Measurements from ENCODE around the gene NCAPG2. TPM values are rescaled to one million over a fixed set of nuclear protein-coding genes. Genes with fewer than 3 reads are reported as not detected.

NCAPG2 gene
- total RNA-seq, 2 donors from 2014 or later, result 0.66 to 8.8 TPM

DNA sequence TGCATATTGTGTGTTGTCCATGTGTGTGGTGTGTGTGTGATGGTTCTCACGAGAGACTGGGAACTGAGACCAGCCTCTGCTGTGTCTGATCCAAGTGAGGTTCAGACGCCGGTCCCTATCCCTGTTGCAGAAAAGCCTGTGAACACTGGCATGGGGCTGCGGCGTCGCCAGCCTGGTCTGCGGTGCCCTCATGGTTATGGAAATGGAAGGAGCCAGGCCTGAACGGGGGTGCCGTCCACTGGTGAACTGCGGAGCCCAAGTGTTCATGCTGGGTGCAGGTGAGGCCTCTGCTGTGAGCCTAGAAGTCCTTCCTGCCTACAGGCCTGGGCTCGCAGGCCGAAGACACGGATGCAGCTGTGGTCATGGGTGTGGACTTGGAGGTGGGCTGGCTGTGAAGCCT, 18.7 kb upstream of the NCAPG2 start:
- H3K4me1 ChIP-seq, result no peaks in the 10 kb centered on the region
- DNase-seq, result no peak
- ATAC-seq, result no peak
- no peaks in the 10 kb centered on the region for H3K9me3 ChIP-seq
- H3K27me3 ChIP-seq, result no peaks in the 10 kb centered on the region
- H3K36me3 ChIP-seq (replicated peaks in 1 of 2; ENCODE audit: insufficient read depth in 1 of 2, low read depth in 2 of 2), result no peaks in the 10 kb centered on the region
- no peak overlapping the region for H3K4me3 ChIP-seq
- intact Hi-C loops (cut with DNase I), result no loop called here
- TF ChIP-seq, protein P1, sequence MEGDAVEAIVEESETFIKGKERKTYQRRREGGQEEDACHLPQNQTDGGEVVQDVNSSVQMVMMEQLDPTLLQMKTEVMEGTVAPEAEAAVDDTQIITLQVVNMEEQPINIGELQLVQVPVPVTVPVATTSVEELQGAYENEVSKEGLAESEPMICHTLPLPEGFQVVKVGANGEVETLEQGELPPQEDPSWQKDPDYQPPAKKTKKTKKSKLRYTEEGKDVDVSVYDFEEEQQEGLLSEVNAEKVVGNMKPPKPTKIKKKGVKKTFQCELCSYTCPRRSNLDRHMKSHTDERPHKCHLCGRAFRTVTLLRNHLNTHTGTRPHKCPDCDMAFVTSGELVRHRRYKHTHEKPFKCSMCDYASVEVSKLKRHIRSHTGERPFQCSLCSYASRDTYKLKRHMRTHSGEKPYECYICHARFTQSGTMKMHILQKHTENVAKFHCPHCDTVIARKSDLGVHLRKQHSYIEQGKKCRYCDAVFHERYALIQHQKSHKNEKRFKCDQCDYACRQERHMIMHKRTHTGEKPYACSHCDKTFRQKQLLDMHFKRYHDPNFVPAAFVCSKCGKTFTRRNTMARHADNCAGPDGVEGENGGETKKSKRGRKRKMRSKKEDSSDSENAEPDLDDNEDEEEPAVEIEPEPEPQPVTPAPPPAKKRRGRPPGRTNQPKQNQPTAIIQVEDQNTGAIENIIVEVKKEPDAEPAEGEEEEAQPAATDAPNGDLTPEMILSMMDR (IDR thresholded peaks at IDR 0.05), result no peak
- no peak for TF ChIP-seq POLR2A (IDR thresholded peaks at IDR 0.05)
- H3K27ac ChIP-seq, result no peak overlapping the region
- 76 to 86% methylated on average over 3 to 13 of the region's 13 CpGs for WGBS, 2 donors

DNA sequence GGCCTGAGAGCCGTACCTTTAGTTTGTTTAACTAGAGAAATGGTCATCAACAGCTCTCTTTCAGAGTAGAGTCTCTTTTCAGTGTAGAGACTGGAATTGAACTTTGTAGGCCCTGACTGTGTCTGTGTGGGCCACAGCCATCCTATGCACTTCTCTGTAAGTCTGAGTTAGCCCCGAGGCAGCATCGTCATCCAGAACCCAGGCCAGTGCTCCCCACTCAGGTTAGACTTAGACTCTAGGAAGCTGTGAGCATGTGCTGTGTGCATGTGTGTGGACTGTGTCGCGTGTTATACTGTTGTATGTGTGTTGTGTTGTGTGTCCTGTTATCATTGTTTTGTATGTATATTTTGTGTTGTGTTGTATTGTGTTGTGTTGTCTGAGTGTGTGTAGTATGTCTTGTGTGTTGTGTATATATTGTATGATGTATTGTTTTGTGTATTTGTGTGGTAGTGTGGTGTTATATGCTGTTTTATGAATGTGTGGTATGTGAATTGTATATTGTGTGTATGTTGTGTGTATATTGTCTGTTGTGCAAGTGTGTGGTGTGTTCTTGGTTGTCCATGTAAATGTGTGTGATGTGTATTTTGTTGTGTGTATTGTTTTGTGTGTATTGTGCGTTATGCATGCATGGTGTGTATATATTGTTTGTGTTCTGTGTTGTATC, 18.1 kb upstream of the NCAPG2 start:
- no peaks in the 10 kb centered on the region for H3K4me1 ChIP-seq
- TF ChIP-seq, protein P1 (IDR thresholded peaks at IDR 0.05), result no peak
- no peak for TF ChIP-seq POLR2A (IDR thresholded peaks at IDR 0.05)
- H3K9me3 ChIP-seq, result no peaks in the 10 kb centered on the region
- DNase-seq, result no peak
- no peaks in the 10 kb centered on the region for H3K36me3 ChIP-seq (replicated peaks in 1 of 2; ENCODE audit: insufficient read depth in 1 of 2, low read depth in 2 of 2)
- no peak for ATAC-seq
- intact Hi-C loops (cut with DNase I), result no loop called here
- H3K27me3 ChIP-seq, result no peaks in the 10 kb centered on the region
- no peak overlapping the region for H3K27ac ChIP-seq
- H3K4me3 ChIP-seq, result no peak overlapping the region
- 87 to 89% methylated on average over 4 to 6 of the region's 6 CpGs for WGBS, 2 donors

DNA sequence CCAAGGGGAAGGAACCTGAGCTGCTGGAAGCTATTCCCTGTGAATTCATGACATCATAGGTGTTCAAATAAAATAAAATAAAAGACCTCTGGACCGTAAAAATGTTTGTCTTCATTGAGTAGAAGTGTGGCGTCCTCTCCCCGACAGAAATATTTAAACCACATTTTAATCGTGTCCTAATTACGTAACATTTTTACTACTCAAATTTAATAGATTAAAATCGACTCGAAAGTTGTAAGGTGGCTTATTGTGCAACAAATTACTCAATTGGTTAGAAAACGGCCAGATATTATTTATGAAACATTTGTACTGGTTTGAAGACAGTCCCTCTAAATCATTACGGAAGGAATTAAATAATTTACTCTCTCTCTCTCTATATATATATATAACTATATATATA, 15.5 kb upstream of the NCAPG2 start:
- H3K4me1 ChIP-seq, result no peaks in the 10 kb centered on the region
- H3K9me3 ChIP-seq, result no peaks in the 10 kb centered on the region
- no peak for DNase-seq
- H3K27ac ChIP-seq, result no peak overlapping the region
- H3K36me3 ChIP-seq (replicated peaks in 1 of 2; ENCODE audit: insufficient read depth in 1 of 2, low read depth in 2 of 2), result no peaks in the 10 kb centered on the region
- no peak for ATAC-seq
- TF ChIP-seq POLR2A (IDR thresholded peaks at IDR 0.05), result no peak
- TF ChIP-seq, protein P1 (IDR thresholded peaks at IDR 0.05), result no peak
- H3K4me3 ChIP-seq, result no peak overlapping the region
- WGBS, 2 donors, result 61 to 67% methylated on average over 9 of the region's 9 CpGs
- no peaks in the 10 kb centered on the region for H3K27me3 ChIP-seq
- intact Hi-C loops (cut with DNase I), result no loop called here

DNA sequence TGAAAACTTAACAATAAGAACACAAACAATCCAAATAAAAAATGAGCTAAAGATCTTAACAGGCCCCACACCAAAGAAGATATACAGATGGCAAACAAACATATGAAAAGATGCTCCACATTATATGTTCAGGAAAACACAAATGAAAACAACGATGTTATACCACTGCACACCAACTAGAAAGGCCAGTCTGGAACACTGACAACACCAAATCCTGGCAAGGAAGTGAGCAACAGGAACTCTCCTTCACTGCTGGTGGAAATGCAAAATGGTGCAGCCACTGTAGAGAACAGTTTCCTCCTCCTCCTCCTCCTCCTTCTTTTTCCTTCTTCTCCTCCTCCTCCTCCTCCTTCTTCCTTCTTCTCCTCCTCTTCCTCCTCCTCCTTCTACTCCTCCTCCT, 12.2 kb upstream of the NCAPG2 start:
- WGBS, 2 donors, result 58 to 84% methylated on average over 1 of the region's 1 CpG
- intact Hi-C loops (cut with DNase I), result no loop called here
- Histone ChIP-seq H3K27me3 (no peaks in the 10 kb centered on the region), H3K27ac (no peak overlapping the region), H3K9me3 (no peaks in the 10 kb centered on the region), H3K4me3 (no peak overlapping the region), H3K4me1 (no peaks in the 10 kb centered on the region), H3K36me3 (replicated peaks in 1 of 2; ENCODE audit: insufficient read depth in 1 of 2, low read depth in 2 of 2) (no peaks in the 10 kb centered on the region)
- TF ChIP-seq POLR2A (IDR thresholded peaks at IDR 0.05), result no peak
- TF ChIP-seq, protein P1 (IDR thresholded peaks at IDR 0.05), result no peak
- no peak for ATAC-seq
- DNase-seq, result no peak

DNA sequence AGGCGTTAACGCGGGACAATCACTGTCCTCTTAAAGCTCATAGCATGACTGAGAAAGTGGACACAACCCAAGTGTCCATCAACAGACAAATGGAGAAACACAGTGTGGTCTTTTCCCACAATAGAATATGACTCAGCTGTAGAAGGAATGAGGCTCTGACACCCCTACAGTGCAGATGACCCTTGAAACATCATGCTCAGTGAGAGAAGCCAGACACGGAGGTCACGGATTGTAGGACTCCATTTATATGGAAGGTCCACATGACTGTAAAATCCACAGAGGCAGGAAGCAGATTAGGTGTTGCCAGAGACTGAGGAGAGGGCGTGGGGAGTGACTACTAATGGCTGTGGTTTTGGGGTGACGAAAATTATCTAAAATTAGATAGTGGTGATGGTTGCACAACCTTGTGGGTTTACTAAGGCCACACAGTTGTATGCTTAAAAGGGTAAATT, 6.1 kb upstream of the NCAPG2 start:
- Histone ChIP-seq H3K27ac (no peak overlapping the region), H3K27me3 (no peaks in the 10 kb centered on the region), H3K4me1 (peaks cover 5% of the 10 kb centered on the region), H3K4me3 (no peak overlapping the region), H3K9me3 (peaks cover 0 to 4% (median 0%) of the 10 kb centered on the region in 3 donors), H3K36me3 (replicated peaks in 1 of 2; ENCODE audit: insufficient read depth in 1 of 2, low read depth in 2 of 2) (no peaks in the 10 kb centered on the region)
- TF ChIP-seq, protein P1 (IDR thresholded peaks at IDR 0.05), result no peak
- TF ChIP-seq POLR2A (IDR thresholded peaks at IDR 0.05), result no peak
- intact Hi-C loops (cut with DNase I), result no loop called here
- DNase-seq, result peak in 1 of 4 donors; percentile 38
- WGBS, 2 donors, result 62 to 69% methylated on average over 7 of the region's 7 CpGs
- ATAC-seq, result no peak

Data from body of pancreas (tissue), 4 donors.